Superior temporal gyrus (tissue), 1 donor: ENCODE results near the gene CELF4.

ENCODE experiments used
- DNase-seq: peaks from one replicate; pipeline ENCODE4 v3.0.0-alpha.2; 2016; ENCODE audit errors: extremely low spot score

CELF4 gene

GRCh38 chr18:37574113-37574512, 8.5 kb upstream of the CELF4 start:
- DNase-seq = no peak

GRCh38 chr18:37572736-37573135, 7.1 kb upstream of the CELF4 start:
- no peak for DNase-seq

GRCh38 chr18:37571266-37571665, 5.7 kb upstream of the CELF4 start:
- no peak for DNase-seq

- no peak for DNase-seq
Observed at GRCh38 chr18:37570336-37570930, 4.8 kb upstream of the CELF4 start.

- no peak for DNase-seq
Observed at GRCh38 chr18:37568671-37569070, 3.1 kb upstream of the CELF4 start.

GRCh38 chr18:37567994-37568359, 2.4 kb upstream of the CELF4 start:
- no peak for DNase-seq

- no peak for DNase-seq
Observed at GRCh38 chr18:37567061-37567993, 1.7 kb upstream of the CELF4 start.

GRCh38 chr18:37566479-37567060, 972 bp upstream of the CELF4 start:
- DNase-seq = no peak

- peak; percentile 76 for DNase-seq
Observed at GRCh38 chr18:37565977-37566478, 430 bp upstream of the CELF4 start.

GRCh38 chr18:37564711-37565100, 892 bp downstream of the CELF4 start:
- DNase-seq = peak; percentile 69

GRCh38 chr18:37563931-37564392, 1.6 kb downstream of the CELF4 start:
- no peak for DNase-seq

GRCh38 chr18:37561986-37562385, 3.6 kb downstream of the CELF4 start:
- no peak for DNase-seq

GRCh38 chr18:37560003-37560402, 5.6 kb downstream of the CELF4 start:
- DNase-seq = no peak

GRCh38 chr18:37559194-37559593, 6.4 kb downstream of the CELF4 start:
- DNase-seq = no peak

GRCh38 chr18:37554399-37554787, 11.2 kb downstream of the CELF4 start:
- no peak for DNase-seq

GRCh38 chr18:37553633-37554398, 11.8 kb downstream of the CELF4 start:
- DNase-seq = no peak

GRCh38 chr18:37552286-37552685, 13.3 kb downstream of the CELF4 start:
- DNase-seq = no peak

GRCh38 chr18:37551846-37552245, 13.8 kb downstream of the CELF4 start:
- no peak for DNase-seq

- no peak for DNase-seq
Observed at GRCh38 chr18:37551249-37551648, 14.3 kb downstream of the CELF4 start.

- no peak for DNase-seq
Observed at GRCh38 chr18:37550118-37550875, 15.3 kb downstream of the CELF4 start.

GRCh38 chr18:37548679-37549289, 16.8 kb downstream of the CELF4 start:
- no peak for DNase-seq
